RPMI7951 (cell line): ENCODE results near the gene DACT2. TPM values are rescaled to one million over a fixed set of nuclear protein-coding genes. Genes with fewer than 3 reads are reported as not detected.
"Not testable (repeated sequence)": the region's sequence is repeated elsewhere in the genome, so short reads cannot be mapped to it uniquely, and the experiment has no call there.

Source experiments
- DNase-seq: peaks from one replicate; pipeline ENCODE4 v3.0.0-alpha.2; 2012; ENCODE audit warnings: low read depth
- total RNA-seq: library from RNA; depleted of rRNA; stranded (reverse); fragments of >200 nt; shearing (Covaris generic); gene quantifications from 2 replicates; pipeline ENCODE4 v1.2.3, GENCODE V29; 2014

The DACT2 gene
- total RNA-seq, 1 experiment from 2014 or later: not detected

DNA sequence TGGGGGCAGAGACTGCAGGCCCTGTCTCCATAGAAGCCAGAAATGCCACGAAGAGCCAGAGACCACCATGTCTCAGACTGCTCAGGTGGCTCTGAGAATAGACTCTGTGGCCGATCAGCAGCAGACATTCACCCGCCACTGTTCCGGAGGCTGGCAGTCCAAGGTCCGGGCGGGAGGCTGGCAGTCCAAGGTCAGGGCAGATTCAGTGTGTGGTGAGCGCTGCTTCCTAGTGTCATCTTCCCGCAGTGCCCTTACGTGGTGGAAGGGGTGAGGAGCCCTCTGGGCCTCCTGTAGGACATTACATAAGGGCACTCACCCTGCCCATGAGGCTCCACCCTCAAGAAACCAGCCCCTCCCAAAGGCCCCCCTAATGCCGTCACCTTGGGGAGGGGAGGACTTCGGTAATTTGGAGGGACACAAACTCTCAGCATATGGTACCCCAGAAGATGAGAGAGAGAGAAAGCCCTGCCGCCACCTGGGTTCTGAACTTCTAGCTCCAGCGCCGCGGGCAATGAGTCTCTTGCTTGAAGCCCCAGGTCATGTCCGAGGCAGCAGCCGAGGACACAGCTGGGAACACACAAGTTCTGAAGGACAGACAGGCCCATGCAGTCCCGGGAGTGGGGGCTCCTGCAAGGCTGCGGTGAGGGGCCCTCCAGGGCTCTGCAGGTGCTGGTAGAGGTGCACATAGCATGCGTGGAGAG is 36.4 kb downstream of the DACT2 start:
- no peak for DNase-seq

DNA sequence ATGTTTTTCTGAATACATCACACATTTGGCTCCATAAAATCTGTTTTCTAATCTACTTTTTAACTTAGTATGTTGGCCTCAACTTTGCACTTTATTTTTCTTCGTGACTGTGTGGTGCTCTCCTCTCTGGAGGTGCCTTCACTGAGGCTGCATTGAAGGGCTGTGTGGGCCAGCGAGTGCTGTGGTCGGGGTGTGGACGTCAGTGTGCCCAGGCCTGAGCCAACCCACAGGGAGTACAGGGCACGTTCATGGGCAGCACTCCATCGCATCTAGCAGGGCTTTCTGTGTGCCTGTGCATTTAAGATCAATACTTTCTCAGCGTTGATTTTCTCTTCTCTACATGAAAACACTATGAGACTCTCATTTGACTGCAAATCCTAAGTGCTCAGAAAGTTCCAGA is 37.8 kb downstream of the DACT2 start:
- DNase-seq: no peak

DNA sequence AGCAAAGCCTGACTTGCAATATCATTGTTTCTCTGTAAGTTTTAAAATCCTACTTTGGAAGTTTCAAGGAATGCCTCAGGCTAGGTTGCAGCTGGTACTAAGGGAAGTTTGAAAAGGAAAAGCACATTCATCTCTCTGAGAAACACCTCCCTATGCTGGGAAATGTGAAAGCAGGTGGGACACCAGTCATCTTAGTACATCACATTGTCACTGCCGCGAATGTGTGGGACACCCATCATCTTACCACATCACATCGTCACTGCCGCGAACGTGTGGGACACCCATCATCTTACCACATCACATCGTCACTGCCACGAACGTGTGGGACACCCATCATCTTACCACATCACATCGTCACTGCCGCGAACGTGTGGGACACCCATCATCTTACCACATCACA is 38.3 kb downstream of the DACT2 start:
- DNase-seq: not testable (repeated sequence)

DNA sequence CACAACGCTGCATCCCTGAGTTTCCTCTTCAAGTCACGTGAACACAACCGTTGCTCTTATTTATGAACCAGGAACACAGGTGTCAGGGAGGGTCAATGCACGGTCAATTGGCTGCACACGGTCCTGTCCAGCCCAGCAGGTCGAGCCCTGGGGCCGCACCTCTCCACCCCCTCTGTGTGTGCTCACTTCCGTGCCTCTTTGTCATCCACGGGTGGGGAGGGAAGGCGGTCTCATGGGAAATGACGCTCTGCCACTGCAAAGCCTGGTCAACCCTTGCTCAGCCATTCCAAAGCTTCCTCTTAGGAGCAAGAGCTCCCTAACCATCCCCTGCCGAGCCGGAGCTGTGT is 38.7 kb downstream of the DACT2 start:
- DNase-seq: no peak

DNA sequence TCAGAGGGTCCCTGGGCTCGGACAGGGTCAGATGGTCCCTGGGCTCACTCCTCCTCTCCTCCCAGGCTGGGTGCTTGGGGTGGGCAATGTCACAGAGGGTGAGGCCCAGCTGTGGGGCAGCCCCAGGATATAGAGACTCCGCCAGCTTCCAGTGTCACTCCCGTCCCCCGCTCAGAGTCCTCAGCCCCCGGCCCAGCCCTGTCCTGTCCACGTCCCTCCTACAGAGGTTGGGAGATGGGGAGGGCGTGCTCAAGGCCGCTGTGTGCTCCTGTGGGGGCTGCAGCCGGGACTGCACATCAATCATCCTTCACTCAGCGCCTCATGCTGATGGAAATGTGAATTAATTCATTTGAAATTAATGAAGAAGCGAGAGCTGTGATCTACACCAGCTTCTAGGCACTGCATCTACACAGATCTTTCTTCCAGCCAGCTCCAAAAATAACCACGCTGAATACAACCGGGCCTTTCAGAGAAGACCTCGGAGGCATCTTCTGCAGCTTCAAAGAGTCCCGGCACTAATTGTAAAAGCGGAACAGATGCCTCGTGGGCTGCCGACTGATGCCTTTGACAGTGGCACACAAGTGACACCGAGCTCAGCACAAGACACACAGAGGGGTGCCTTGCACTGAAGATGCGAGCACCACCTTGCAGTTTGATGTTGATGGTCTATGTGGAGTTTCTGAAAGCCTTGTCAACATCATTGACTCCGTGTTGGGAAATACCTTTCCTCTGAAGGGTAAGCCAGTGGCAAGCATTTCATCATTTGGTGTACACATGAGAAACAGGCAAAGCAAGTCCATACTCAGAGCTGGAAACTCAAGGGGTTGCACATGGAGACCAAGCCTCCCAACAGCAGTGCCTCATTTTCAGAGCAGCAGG is 39.3 kb downstream of the DACT2 start:
- no peak for DNase-seq

DNA sequence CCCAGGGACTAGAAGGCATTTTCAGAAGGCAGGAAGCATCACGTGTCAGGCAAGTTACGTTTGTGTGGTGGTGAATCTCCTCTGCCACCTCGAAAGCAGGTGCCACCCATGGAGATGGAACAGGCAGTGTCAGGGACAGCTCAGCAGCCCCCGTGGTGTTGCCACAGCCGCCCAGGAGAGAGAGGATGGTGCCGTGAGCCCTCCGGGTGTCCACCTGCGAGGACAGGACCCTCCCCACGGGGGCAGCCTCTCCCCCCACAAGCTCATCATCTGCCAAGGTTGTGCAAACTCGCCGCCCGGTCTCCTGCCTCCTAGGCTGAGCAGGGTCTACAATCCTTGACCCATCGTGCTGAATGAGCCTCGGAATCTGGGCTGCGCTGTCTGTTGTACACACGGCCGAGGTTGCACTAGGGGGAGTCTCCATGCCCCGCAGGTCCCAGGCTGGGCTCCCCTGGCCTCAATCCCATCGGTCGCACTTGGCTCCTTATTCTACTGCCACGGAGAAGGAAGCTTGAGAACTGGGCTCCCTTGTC is 40.1 kb downstream of the DACT2 start:
- DNase-seq: no peak

DNA sequence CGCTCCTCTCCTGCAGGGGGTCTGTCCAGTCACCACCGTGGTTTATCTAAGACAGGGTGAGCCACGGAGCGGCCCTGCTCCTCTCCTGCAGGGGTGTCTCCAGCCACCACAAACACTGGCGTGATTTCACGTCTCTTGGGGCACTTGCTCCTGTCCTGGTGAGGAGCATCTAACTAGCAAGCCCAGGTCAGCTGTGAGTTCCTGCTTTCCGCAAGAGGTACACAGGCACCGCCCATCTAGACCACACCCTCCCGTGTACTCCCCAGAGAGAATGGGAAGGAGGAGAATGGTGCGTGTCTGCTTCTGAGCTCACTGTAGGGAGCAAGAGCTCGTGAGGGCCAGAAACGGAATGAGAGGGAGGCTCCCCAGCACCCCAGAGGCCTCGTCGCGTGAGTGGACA is 40.7 kb downstream of the DACT2 start:
- DNase-seq: no peak

DNA sequence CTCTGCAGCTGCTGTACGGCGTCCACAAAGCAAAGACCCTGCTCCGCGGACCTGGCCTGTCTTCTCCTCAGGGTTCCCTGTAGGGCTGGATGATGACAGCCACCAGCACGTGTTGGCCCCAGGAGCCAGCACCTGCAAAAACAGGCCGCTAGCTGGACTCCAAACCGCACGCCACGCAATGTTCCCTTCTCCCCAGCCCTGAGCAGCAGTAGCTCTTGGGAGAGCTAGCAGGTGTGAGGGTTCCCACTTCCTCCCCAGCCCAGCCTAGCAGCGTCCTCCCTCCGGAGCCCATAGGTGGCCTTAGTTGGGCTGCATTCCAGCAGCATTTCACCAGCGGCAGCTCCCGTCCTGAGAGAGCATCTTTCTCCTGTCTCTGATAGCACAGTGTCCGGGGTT is 42.3 kb downstream of the DACT2 start:
- no peak for DNase-seq

DNA sequence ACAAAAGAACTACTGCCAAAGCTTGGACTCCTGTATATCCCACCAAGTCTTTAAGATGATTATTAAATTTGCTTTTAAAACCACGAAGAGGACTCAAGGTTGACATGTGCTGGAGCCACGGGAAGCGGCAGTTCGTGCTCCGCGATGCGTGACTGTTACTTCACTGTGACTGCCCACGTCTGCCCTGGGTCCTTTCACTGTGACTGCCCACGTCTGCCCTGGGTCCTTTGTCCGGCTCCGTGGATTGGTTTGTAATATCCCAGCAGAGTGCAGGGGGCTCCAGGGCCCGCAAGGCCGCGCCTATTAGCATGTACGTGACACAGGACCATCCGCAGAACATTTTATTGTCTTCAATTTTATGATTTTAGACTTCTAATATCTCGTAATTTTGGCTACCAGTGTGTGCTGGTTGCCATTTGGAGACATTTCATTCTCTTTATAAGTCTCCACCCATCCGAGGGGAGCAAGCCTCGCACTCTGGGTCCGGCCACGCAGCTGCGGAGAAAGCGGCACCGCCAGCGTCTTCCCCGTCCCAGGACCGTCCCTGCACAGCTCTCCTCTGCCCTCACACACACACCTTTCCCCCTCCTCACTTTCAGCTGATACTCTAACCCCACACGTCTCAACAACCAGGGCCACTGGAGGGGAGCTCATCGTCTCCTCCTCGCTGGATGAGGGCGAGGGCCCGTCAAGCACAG is 42.9 kb downstream of the DACT2 start:
- no peak for DNase-seq

DNA sequence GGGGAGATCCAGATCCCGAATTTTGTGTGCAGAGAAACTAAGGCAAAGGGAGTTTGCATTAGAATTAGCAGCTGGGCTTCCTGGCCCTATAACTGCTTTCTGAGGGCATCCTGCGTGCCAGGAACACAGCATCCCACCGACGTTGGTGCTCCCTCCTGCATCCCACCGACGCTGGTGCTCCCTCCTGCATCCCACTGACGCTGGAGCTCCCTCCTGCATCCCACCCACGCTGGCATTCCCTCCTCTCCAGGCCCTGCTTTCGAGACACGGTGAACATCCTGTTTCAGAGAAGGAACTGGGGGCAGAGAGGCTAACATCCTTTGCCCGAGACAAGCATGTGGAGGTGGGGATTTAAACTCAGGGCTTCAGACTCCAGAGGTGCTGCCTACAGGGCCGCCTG is 44.4 kb downstream of the DACT2 start:
- no peak for DNase-seq

GRCh38 chr6:168274037-168274952 is 45.3 kb downstream of the DACT2 start:
- no peak for DNase-seq

GRCh38 chr6:168273441-168274036 is 46.0 kb downstream of the DACT2 start:
- DNase-seq: no peak

GRCh38 chr6:168272415-168273325 is 46.9 kb downstream of the DACT2 start:
- no peak for DNase-seq

GRCh38 chr6:168270274-168271172 is 49.1 kb downstream of the DACT2 start:
- no peak for DNase-seq

DNA sequence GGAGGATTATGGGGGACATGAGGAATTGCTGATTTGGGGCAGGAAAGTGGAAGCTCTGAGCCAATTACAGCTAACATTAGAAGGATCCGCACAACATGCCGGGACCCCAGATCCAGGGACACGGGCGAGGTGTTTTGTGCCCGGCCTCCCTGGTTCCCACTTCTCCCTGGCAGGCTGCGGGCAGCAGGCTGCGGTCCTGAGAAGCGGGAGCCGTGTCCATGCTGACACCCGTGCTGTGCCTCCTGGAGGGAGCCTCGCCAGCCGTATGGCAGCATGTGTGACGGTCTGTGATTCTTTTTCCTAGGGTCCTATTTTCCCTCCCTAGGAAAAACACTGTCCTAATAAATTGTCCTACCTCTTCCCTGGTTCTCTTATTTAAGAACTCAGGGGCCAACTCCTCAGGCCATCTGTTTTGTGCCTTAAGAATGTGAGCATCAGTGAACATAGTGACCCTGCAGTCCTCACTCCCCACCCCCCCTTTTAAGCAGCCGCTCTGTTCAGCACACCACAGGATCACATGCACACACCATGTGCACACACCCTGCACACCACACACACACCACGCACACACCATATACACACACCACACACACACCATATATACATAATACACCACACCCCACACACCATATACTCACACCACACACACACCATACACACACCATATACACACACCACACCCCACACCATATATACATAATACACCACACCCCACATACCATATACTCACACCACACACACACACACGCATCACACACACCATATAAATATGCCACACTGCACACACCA is 49.9 kb downstream of the DACT2 start:
- no peak for DNase-seq

DNA sequence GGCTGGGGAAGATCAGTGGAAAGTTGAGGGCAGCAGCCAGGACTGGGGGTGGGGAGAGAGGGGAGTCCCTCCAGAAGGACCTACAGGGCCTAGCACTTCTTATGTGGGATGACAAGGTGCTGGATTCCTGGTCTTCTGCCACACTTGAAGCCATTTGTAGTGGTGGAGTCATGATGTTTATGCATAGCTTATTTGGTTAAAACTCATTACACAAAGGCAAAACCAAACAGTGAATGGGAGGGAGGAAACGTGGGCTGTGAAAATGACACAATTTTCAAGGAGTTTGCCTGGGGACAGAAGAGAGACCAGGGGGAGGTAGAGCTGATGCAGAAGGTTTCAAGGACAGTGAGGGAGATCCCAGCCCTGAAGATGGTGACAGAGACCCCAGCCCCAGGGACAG is 50.8 kb downstream of the DACT2 start:
- no peak for DNase-seq

- DNase-seq: not testable (repeated sequence)
Measured at GRCh38 chr6:168267779-168268178, 51.8 kb downstream of the DACT2 start.
